Neuronal stem cell (in vitro differentiated cells): Measurements from ENCODE around the gene CASK.

ENCODE experiments used
- DNase-seq: peaks from one replicate; pipeline ENCODE4 v3.0.0-alpha.2; 2013; ENCODE audit warnings: low spot score
- H2AFZ ChIP-seq: one replicate; pipeline ENCODE4 v1.6.1; 2013; ENCODE audit warnings: mild to moderate bottlenecking, low read length, inconsistent platforms
- H2AK5ac ChIP-seq: 2 replicates; pipeline ENCODE4 v1.6.1; 2013; ENCODE audit warnings: low read depth, mild to moderate bottlenecking, inconsistent platforms, low read length, moderate library complexity, mixed read lengths
- H2BK120ac ChIP-seq: 2 replicates; pipeline ENCODE4 v1.6.1; 2013; ENCODE audit warnings: low read depth, mild to moderate bottlenecking, inconsistent platforms, low read length, moderate library complexity, mixed read lengths
- H2BK12ac ChIP-seq: one replicate; pipeline ENCODE4 v1.6.1; 2013; ENCODE audit warnings: low read length, inconsistent platforms
- H2BK15ac ChIP-seq: 2 replicates; pipeline ENCODE4 v1.6.1; 2013; ENCODE audit warnings: mild to moderate bottlenecking, low read length, inconsistent platforms, mixed read lengths
- H2BK5ac ChIP-seq: one replicate; pipeline ENCODE4 v1.6.1; 2013; ENCODE audit warnings: inconsistent platforms, mild to moderate bottlenecking, low read length, moderate library complexity
- H3K14ac ChIP-seq: one replicate; pipeline ENCODE4 v1.6.1; 2013; ENCODE audit warnings: low read length, inconsistent platforms
- H3K18ac ChIP-seq: 2 replicates; pipeline ENCODE4 v1.6.1; 2013; ENCODE audit warnings: low read length, inconsistent platforms
- H3K23ac ChIP-seq: 2 replicates; pipeline ENCODE4 v1.6.1; 2013; ENCODE audit warnings: low read depth, mild to moderate bottlenecking, mixed read lengths, low read length, inconsistent platforms; ENCODE audit not compliant: poor library complexity
- H3K27ac ChIP-seq: replicated peaks from 3 replicates; pipeline ENCODE4 v1.5.1; 2013; ENCODE audit warnings: low read length, inconsistent platforms
- H3K27me3 ChIP-seq, 3 experiments: 2 replicates each; pipeline ENCODE4 v1.6.1; 2013; ENCODE audit warnings: low read length in 3 of 3, mild to moderate bottlenecking in 2 of 3, inconsistent platforms in 1 of 3, low read depth in 1 of 3, mixed read lengths in 1 of 3, moderate library complexity in 1 of 3; ENCODE audit not compliant: control insufficient read depth in 3 of 3, insufficient read depth in 3 of 3
- H3K36me3 ChIP-seq, 2 donors: replicated peaks in 1 of 2; 2 replicates each; pipeline ENCODE4 v1.6.1; 2013; ENCODE audit warnings: low read length in 2 of 2; ENCODE audit not compliant: control insufficient read depth in 2 of 2, insufficient read depth in 2 of 2
- H3K4ac ChIP-seq: 2 replicates; pipeline ENCODE4 v1.6.1; 2013; ENCODE audit warnings: inconsistent platforms, mild to moderate bottlenecking, low read length, moderate library complexity
- H3K4me1 ChIP-seq, 2 donors: 1 replicate in 1 of 2; 2 replicates in 1 of 2; pipeline ENCODE4 v1.6.1; 2013; ENCODE audit warnings: low read length in 2 of 2, low read depth in 1 of 2; ENCODE audit not compliant: control insufficient read depth in 2 of 2, insufficient read depth in 1 of 2
- H3K4me2 ChIP-seq: one replicate; pipeline ENCODE4 v1.6.1; 2013; ENCODE audit warnings: mild to moderate bottlenecking, low read length, inconsistent platforms; ENCODE audit not compliant: insufficient read depth, poor library complexity, severe bottlenecking
- H3K4me3 ChIP-seq, 2 donors: 2 replicates each; pipeline ENCODE4 v1.5.1; 2013; ENCODE audit warnings: low read length in 2 of 2, mild to moderate bottlenecking in 2 of 2, inconsistent platforms in 1 of 2, moderate library complexity in 1 of 2
- H3K79me1 ChIP-seq: one replicate; pipeline ENCODE4 v1.6.1; 2013; ENCODE audit warnings: low read depth, mild to moderate bottlenecking, inconsistent platforms, low read length, moderate library complexity
- H3K9ac ChIP-seq: one replicate; pipeline ENCODE4 v1.6.1; 2013; ENCODE audit warnings: mild to moderate bottlenecking, low read depth, low read length, inconsistent platforms; ENCODE audit not compliant: poor library complexity
- H3K9me3 ChIP-seq, 2 donors: replicated peaks in 1 of 2; 2 replicates each; pipeline versions ENCODE3 to v1.6.1; 2013; ENCODE audit warnings: low read length in 2 of 2, mild to moderate bottlenecking in 2 of 2, inconsistent platforms in 1 of 2, low read depth in 1 of 2, mixed read lengths in 1 of 2, moderate library complexity in 1 of 2; ENCODE audit not compliant: control insufficient read depth in 2 of 2, insufficient read depth in 1 of 2
- H4K8ac ChIP-seq: one replicate; pipeline ENCODE4 v1.6.1; 2013; ENCODE audit warnings: low read depth, mild to moderate bottlenecking, inconsistent platforms, low read length, moderate library complexity
- H4K91ac ChIP-seq: one replicate; pipeline ENCODE4 v1.6.1; 2013; ENCODE audit warnings: low read length, low read depth, mild to moderate bottlenecking, inconsistent platforms; ENCODE audit not compliant: poor library complexity
- WGBS, 2 donors: extraction: QIAGEN DNeasy Blood & Tissue Kit; methylation state at CpG; one replicate each; pipeline ENCODE4 v1.1.7; 2013; ENCODE audit warnings: missing lambda C conversion rate in 2 of 2, mixed read lengths in 1 of 2; ENCODE audit not compliant: insufficient read length in 2 of 2, insufficient replicate concordance in 1 of 2; ENCODE audit errors: extremely low coverage in 2 of 2; 5-methylcytosine and 5-hydroxymethylcytosine counted together

Gene CASK

DNA sequence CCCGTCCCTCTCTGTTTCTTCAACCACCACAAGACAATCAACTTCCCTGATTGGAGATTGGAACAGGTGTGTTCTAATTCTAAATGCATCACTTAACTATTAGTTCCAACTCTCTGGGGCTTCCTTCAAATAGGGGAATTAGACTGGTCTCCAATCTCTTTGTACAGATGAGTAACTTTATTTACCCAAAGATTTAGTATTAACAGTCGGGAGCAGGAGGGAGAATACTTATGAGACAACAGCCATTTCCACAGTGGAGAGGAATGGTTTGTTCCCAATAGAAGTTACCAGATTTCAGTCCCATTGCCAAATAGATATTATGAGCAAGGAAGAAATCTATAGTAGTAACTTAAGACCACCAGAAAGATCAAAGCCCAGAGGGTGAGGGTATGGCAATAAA, 46.2 kb downstream of the CASK start:
- H3K4ac ChIP-seq = no peak overlapping the region
- no peak overlapping the region for H4K91ac ChIP-seq
- H2BK120ac ChIP-seq = no peak overlapping the region
- no peaks in the 10 kb centered on the region for H3K9me3 ChIP-seq
- no peak overlapping the region for H4K8ac ChIP-seq
- no peaks in the 10 kb centered on the region for H3K27me3 ChIP-seq
- no peak overlapping the region for H2BK12ac ChIP-seq
- H3K79me1 ChIP-seq = no peaks in the 10 kb centered on the region
- no peak overlapping the region for H2AFZ ChIP-seq
- H3K27ac ChIP-seq = no peak overlapping the region
- no peaks in the 10 kb centered on the region for H3K4me1 ChIP-seq
- no peak overlapping the region for H3K23ac ChIP-seq
- H3K18ac ChIP-seq = no peak overlapping the region
- no peak overlapping the region for H3K9ac ChIP-seq
- H2BK15ac ChIP-seq = no peak overlapping the region
- H3K36me3 ChIP-seq = no peaks in the 10 kb centered on the region
- H3K4me2 ChIP-seq = no peak overlapping the region
- H3K4me3 ChIP-seq = no peak overlapping the region
- H3K14ac ChIP-seq = no peak overlapping the region
- H2BK5ac ChIP-seq = no peak overlapping the region
- no peak overlapping the region for H2AK5ac ChIP-seq
- no CpG with 5 or more reads among the region's 2 CpGs for WGBS, 2 donors
- no peak for DNase-seq

DNA sequence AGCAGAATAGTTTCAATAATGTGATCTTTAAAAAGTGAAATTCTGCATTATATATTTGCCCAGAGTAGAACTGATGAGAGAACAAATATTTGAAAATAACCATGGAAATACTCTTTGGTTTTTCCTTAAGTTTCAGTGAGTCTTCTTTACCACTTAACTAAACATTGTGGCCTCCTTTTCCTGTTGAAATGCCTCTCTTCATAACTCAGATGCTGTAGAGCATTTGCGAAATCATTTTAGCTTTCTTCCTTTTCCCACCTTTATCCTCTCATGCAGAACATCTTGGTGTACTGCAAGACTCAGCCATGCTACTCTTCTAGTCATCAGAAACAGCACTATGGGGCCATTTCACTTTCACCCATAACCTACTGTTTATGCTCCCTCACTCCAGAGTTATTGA, 48.2 kb downstream of the CASK start:
- no peak overlapping the region for H3K23ac ChIP-seq
- H3K27me3 ChIP-seq = no peaks in the 10 kb centered on the region
- H3K4me2 ChIP-seq = no peak overlapping the region
- H3K14ac ChIP-seq = no peak overlapping the region
- no peak overlapping the region for H2BK120ac ChIP-seq
- H3K4me1 ChIP-seq = no peaks in the 10 kb centered on the region
- no peak overlapping the region for H3K27ac ChIP-seq
- no peak overlapping the region for H3K18ac ChIP-seq
- H4K8ac ChIP-seq = no peak overlapping the region
- no peak overlapping the region for H2BK5ac ChIP-seq
- H3K9ac ChIP-seq = no peak overlapping the region
- no peak overlapping the region for H3K4me3 ChIP-seq
- H3K36me3 ChIP-seq = no peaks in the 10 kb centered on the region
- H3K79me1 ChIP-seq = no peaks in the 10 kb centered on the region
- H3K9me3 ChIP-seq = no peaks in the 10 kb centered on the region
- DNase-seq = no peak
- H4K91ac ChIP-seq = no peak overlapping the region
- H2BK12ac ChIP-seq = no peak overlapping the region
- no peak overlapping the region for H3K4ac ChIP-seq
- no peak overlapping the region for H2BK15ac ChIP-seq
- no peak overlapping the region for H2AFZ ChIP-seq
- no peak overlapping the region for H2AK5ac ChIP-seq
- no CpG with 5 or more reads among the region's 1 CpG for WGBS, 2 donors

DNA sequence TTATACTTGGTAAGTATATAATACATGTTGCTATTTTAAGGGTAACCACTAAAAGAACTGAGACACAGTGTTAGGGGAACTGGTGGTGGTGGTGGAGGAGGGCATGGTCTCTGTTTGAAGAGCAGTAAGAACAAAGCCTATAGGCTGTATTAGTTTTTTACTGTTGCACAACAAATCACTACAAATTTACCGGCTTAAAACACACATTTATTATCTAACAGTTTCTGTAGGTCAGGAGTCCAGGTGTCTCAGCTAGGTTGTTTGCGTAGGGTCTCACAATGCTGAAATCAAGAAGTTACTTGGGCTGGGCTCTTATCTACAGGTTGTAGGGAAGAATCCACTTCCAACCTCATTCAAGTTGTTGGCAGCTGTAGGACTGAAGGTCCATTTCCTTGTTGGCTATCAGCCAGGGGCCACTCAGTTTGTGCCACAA, 52.6 kb downstream of the CASK start:
- Histone ChIP-seq H2BK12ac (no peak overlapping the region), H2BK120ac (no peak overlapping the region), H3K23ac (no peak overlapping the region), H4K8ac (no peak overlapping the region), H3K4ac (no peak overlapping the region), H3K4me2 (no peak overlapping the region), H3K27ac (no peak overlapping the region), H3K14ac (no peak overlapping the region), H2AFZ (no peak overlapping the region), H3K18ac (no peak overlapping the region), H3K36me3 (no peaks in the 10 kb centered on the region), H3K9me3 (no peaks in the 10 kb centered on the region), H3K4me1 (no peaks in the 10 kb centered on the region), H3K9ac (no peak overlapping the region), H2BK15ac (no peak overlapping the region), H2AK5ac (no peak overlapping the region), H3K79me1 (no peaks in the 10 kb centered on the region), H2BK5ac (no peak overlapping the region), H3K27me3 (no peaks in the 10 kb centered on the region), H4K91ac (no peak overlapping the region), H3K4me3 (no peak overlapping the region)
- no CpG with 5 or more reads among the region's 2 CpGs for WGBS, 2 donors
- no peak for DNase-seq

DNA sequence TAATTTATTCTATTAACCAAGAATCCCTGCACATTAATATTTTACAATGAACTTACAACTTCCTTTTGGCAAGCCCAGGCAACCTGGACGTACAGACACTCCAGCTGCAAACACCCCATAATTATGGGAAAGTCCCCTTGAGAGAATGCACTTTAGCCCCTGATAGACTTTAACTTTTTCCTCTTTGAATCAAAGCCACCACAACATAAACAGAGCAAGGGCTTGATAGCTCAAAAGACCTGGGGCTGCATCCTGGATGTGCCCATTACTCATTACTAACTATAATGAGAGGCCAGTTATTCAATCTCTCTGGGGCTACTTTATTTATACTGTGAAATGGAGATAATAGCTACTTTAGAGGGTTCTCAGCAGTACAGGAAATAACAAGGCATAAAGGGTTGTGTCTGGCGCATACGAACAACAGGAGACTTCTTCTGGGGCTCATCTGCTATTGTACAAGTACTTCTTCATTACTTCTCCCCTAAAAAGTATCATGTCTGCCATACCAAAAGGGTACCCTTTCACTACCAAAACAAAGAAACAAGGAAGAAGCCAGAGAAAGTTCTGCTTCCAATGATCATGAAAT, 54.9 kb downstream of the CASK start:
- DNase-seq = no peak

More for the DNA sequence above, 54.9 kb downstream of the CASK start:
- H3K4me2 ChIP-seq = peak overlapping the region; percentile 11
- H3K27ac ChIP-seq = no peak overlapping the region
- H3K4me3 ChIP-seq = no peak overlapping the region
- no peaks in the 10 kb centered on the region for H3K27me3 ChIP-seq
- no peak overlapping the region for H2BK120ac ChIP-seq
- H3K9me3 ChIP-seq = no peaks in the 10 kb centered on the region
- no peak overlapping the region for H4K91ac ChIP-seq
- H2AFZ ChIP-seq = no peak overlapping the region
- H2BK15ac ChIP-seq = no peak overlapping the region
- H2AK5ac ChIP-seq = no peak overlapping the region
- no peak overlapping the region for H3K23ac ChIP-seq
- H3K79me1 ChIP-seq = no peaks in the 10 kb centered on the region
- no peaks in the 10 kb centered on the region for H3K4me1 ChIP-seq
- no peak overlapping the region for H3K18ac ChIP-seq
- H3K14ac ChIP-seq = no peak overlapping the region
- no peaks in the 10 kb centered on the region for H3K36me3 ChIP-seq
- no peak overlapping the region for H2BK5ac ChIP-seq
- no peak overlapping the region for H4K8ac ChIP-seq
- no peak overlapping the region for H3K9ac ChIP-seq
- no peak overlapping the region for H2BK12ac ChIP-seq
- H3K4ac ChIP-seq = no peak overlapping the region
- no CpG with 5 or more reads among the region's 3 CpGs for WGBS, 2 donors
